ENCODE measurements around the gene WASF2.

GRCh38 chr1:27499142-27499541 is 9.2 kb upstream of the WASF2 start:
- TF ChIP-seq CTCF (conservative IDR thresholded peaks at IDR 0.05; ENCODE audit: low read depth, low read length) (no peak), EZH2phosphoT487 (IDR thresholded peaks at IDR 0.05; ENCODE audit: borderline replicate concordance, low read length) (no peak)

Measured in PC-3 (cell line).